ENCODE data around the gene KCNJ1. TPM values are rescaled to one million over a fixed set of nuclear protein-coding genes. Genes with fewer than 3 reads are reported as not detected.
A peak's percentile ranks its signal among the peaks of the same experiment; 100 is the strongest.

KCNJ1 gene
- total RNA-seq: under 1 TPM in 6 of 8 experiments, not detected in 2; 0.05 to 0.47 (median 0.14) TPM

DNA sequence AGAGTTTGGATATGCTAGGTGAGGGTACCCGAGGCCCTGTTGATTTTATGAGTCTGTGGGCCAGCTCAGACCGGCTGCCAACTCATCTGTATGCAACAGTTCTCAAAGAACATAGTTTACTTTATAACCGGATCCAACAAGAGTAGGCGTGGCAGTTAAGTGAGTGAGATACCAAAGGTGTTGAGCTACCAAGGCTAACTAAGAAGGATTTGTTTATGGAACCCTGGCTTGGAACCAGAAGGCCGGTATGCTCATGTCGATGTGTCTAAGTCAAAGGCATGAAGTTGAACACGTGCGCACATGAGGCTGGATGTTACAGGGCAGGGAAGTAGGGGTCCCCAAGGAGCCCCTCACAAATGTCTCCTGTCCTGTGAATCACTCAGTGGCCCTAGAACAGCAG, at the start of gene KCNJ1:
TSS of gene KCNJ1 (minus strand) at position 20 of the 400 bp plus-strand sequence. CDS start 27,053 bp downstream, outside the sequence.
- no peak for ATAC-seq (replicated peaks in 6 of 8)
- H3K27ac ChIP-seq: no peak within 1 kb of the TSS
- H3K4me3 ChIP-seq: no peak within 1 kb of the TSS
- peaks cover 8 to 10% of the 10 kb centered on the region in 2 donors for H3K4me1 ChIP-seq (replicated peaks in 1 of 2)
- in situ Hi-C loops (cut with MboI; ENCODE audit: low pct_unique_long_range_greater_than_20kb in 2 of 9, low sequenced_read_pairs in 9 of 9, unreplicated experiment in 9 of 9): no loop called here
- 10 to 100% (median 88%) methylated on average over 1 to 8 of the region's 8 CpGs; no CpG with 5 or more reads in 2 of the 10 experiments for WGBS, 10 experiments

DNA sequence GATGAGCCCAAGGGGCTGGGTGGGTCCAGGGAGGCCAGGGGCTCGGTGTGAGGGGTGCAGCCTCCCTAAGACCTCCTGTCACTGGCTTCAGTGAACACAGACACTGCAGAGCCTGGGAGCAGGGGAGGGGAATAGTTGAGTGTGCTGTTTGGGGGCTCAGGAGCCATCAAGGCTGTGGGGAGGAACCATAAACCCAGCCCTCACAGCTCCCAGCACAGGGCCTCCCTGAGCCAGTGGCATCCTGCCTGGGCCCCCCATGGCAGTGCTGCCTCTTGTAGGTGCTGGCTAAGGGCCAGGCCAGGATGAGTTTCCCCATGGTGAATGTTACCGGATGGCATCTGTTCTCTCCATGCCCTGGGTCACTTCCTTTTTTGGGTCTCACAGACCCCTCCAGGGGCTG, 49.6 kb upstream of the KCNJ1 start:
- in situ Hi-C loops (cut with MboI; ENCODE audit: low pct_unique_long_range_greater_than_20kb in 2 of 9, low sequenced_read_pairs in 9 of 9, unreplicated experiment in 9 of 9): no loop called here
- no peak overlapping the region for H3K4me3 ChIP-seq
- no peak overlapping the region for H3K27ac ChIP-seq
- ATAC-seq (replicated peaks in 6 of 8): no peak
- WGBS, 10 experiments: no CpG with 5 or more reads among the region's 2 CpGs
- peaks cover 15 to 20% of the 10 kb centered on the region in 2 donors for H3K4me1 ChIP-seq (replicated peaks in 1 of 2)

DNA sequence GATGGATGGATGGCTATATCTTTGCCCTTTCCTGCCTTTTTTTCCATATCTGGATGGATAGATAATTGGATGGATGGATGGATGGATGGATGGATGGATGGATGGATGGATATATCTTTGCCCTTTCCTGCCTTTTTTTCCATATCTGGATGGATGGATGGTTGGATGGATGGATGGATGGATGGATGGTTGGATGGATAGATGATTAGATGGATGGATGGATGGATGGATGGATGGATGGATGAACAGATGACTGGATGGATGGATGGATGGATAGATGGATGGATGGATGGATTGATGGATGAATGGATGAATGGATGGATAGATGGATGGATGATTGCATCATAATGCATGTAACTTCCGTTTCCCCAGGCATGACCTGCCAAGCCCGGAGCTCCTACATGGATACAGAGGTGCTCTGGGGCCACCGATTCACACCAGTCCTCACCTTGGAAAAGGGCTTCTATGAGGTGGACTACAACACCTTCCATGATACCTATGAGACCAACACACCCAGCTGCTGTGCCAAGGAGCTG, 49.0 kb upstream of the KCNJ1 start:
- Histone ChIP-seq H3K4me3 (no peak overlapping the region), H3K27ac (no peak overlapping the region), H3K4me1 (replicated peaks in 1 of 2) (peaks cover 15 to 16% of the 10 kb centered on the region in 2 donors)
- in situ Hi-C loops (cut with MboI; ENCODE audit: low pct_unique_long_range_greater_than_20kb in 2 of 9, low sequenced_read_pairs in 9 of 9, unreplicated experiment in 9 of 9): no loop called here
- WGBS, 10 experiments: 0 to 80% (median 48%) methylated on average over 1 to 3 of the region's 3 CpGs; no CpG with 5 or more reads in 6 of the 10 experiments
- ATAC-seq (replicated peaks in 6 of 8): no peak

DNA sequence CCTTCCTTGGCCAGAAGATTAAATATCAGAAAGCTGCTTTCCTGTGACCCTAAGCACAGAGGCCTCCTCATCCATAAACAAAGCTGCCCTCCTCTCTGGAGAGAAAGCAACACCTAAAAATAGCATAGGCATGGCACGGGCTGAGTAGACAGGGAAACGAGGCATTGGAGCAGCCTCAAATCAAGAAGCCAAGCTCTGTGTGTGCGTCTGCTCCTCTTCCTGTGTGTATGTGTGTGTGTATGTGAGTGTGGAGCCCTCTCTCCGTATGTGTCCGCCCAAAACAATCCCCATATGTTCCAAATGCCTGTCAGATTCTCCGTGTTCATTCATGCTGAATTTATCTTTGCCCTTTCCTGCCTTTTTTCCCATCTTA, 48.0 kb upstream of the KCNJ1 start:
- Histone ChIP-seq H3K4me1 (replicated peaks in 1 of 2) (peaks cover 21% of the 10 kb centered on the region in 2 donors), H3K4me3 (no peak overlapping the region), H3K27ac (peak overlapping the region in 1 of 2 donors; percentile 64)
- in situ Hi-C loops (cut with MboI; ENCODE audit: low pct_unique_long_range_greater_than_20kb in 2 of 9, low sequenced_read_pairs in 9 of 9, unreplicated experiment in 9 of 9): no loop called here
- WGBS, 10 experiments: 6 to 80% (median 55%) methylated on average over 1 to 6 of the region's 6 CpGs; no CpG with 5 or more reads in 1 of the 10 experiments
- peak in 5 of 8 experiments; percentile 27 to 81 (median 73) for ATAC-seq (replicated peaks in 6 of 8)

DNA sequence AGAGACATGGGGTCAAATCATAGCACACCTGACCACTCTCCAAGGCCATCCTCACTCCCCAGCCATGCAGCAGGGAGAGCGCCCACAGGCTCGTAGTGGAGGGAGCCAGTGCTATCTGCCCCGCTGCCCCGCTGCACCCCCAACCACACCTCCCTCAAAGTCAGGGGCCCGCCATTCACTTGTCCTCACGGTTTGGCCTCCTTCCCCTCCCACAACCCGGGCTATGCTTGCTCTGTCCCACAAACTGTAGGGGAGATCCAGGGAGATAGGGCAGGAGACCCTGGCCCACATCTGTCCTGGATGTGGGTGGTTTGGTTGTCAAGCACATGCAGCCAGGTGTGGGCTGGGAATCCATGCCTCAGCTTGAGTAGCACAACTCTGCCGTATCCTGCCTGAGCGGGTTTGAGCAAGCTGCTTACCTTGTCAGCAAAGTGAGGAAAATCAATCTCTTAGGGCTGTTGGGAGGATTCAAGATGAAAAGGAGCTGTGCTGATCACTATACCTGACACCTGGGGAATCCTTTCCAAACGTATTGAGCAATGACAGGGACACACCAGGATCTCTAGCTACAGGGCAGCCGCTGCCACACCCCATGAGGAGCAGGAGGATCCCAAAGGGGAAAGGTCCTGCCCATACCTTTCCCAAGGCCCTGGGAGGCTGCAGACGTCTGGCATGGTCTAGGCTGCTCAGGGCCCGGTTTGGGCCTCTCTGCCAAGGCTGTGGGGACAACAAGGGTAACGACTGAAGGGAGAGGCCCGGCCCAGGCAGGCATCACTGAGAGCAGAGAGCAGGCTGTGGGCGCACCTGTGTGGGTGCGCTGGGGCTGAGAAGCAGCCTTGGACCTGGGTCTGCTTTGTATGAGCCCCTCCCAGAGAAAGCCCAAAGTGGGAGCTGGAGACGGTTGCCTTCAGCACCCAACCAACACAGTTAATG, 47.4 kb upstream of the KCNJ1 start:
- peak overlapping the region in 1 of 2 donors; percentile 64 for H3K27ac ChIP-seq
- ATAC-seq (replicated peaks in 6 of 8): peak in 5 of 8 experiments; percentile 13 to 61 (median 46)
- WGBS, 10 experiments: 44 to 100% (median 76%) methylated on average over 1 to 3 of the region's 18 CpGs; no CpG with 5 or more reads in 3 of the 10 experiments
- peaks cover 26 to 27% of the 10 kb centered on the region in 2 donors for H3K4me1 ChIP-seq (replicated peaks in 1 of 2)
- in situ Hi-C loops (cut with MboI; ENCODE audit: low pct_unique_long_range_greater_than_20kb in 2 of 9, low sequenced_read_pairs in 9 of 9, unreplicated experiment in 9 of 9): no loop called here
- H3K4me3 ChIP-seq: no peak overlapping the region

DNA sequence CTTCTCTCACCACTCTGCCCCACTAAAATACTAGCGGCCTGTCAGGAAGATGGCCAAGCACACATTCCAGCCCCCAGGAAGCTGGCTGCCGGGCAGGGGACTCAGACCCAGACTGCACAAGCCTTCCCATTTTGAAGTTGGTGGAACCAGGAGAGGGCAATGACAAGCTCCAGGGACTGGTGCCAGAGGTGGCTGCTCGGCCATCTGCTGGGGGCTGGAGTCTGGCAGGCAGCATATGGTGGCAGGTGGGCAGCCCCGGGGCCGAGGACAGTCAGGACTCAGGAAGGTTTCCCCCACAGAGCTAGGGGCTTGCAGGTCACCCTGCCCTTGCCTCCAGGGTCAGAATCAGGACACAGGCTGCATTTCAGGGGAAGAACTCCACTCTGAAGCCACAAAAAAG, 46.7 kb upstream of the KCNJ1 start:
- in situ Hi-C loops (cut with MboI; ENCODE audit: low pct_unique_long_range_greater_than_20kb in 2 of 9, low sequenced_read_pairs in 9 of 9, unreplicated experiment in 9 of 9): no loop called here

DNA sequence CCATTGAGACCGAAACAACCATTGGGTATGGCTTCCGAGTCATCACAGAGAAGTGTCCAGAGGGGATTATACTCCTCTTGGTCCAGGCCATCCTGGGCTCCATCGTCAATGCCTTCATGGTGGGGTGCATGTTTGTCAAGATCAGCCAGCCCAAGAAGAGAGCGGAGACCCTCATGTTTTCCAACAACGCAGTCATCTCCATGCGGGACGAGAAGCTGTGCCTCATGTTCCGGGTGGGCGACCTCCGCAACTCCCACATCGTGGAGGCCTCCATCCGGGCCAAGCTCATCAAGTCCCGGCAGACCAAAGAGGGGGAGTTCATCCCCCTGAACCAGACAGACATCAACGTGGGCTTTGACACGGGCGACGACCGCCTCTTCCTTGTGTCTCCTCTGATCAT, 44.6 kb upstream of the KCNJ1 start:
- no peak overlapping the region for H3K4me3 ChIP-seq
- H3K4me1 ChIP-seq (replicated peaks in 1 of 2): peaks cover 29 to 34% of the 10 kb centered on the region in 2 donors
- WGBS, 10 experiments: 70 to 100% (median 93%) methylated on average over 1 to 12 of the region's 18 CpGs
- no peak overlapping the region for H3K27ac ChIP-seq
- ATAC-seq (replicated peaks in 6 of 8): no peak
- in situ Hi-C loops (cut with MboI; ENCODE audit: low pct_unique_long_range_greater_than_20kb in 2 of 9, low sequenced_read_pairs in 9 of 9, unreplicated experiment in 9 of 9): no loop called here

More for the DNA sequence above, 46.7 kb upstream of the KCNJ1 start:
- H3K4me1 ChIP-seq (replicated peaks in 1 of 2): peaks cover 32% of the 10 kb centered on the region in 2 donors
- no peak overlapping the region for H3K27ac ChIP-seq
- WGBS, 10 experiments: 54 to 76% methylated on average over 3 to 4 of the region's 5 CpGs; no CpG with 5 or more reads in 8 of the 10 experiments
- ATAC-seq (replicated peaks in 6 of 8): no peak
- H3K4me3 ChIP-seq: no peak overlapping the region

DNA sequence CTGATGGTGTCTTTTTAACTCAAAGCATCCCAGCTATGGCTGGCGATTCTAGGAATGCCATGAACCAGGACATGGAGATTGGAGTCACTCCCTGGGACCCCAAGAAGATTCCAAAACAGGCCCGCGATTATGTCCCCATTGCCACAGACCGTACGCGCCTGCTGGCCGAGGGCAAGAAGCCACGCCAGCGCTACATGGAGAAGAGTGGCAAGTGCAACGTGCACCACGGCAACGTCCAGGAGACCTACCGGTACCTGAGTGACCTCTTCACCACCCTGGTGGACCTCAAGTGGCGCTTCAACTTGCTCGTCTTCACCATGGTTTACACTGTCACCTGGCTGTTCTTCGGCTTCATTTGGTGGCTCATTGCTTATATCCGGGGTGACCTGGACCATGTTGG, 44.1 kb upstream of the KCNJ1 start:
- in situ Hi-C loops (cut with MboI; ENCODE audit: low pct_unique_long_range_greater_than_20kb in 2 of 9, low sequenced_read_pairs in 9 of 9, unreplicated experiment in 9 of 9): no loop called here
- H3K4me1 ChIP-seq (replicated peaks in 1 of 2): peaks cover 29 to 34% of the 10 kb centered on the region in 2 donors
- H3K4me3 ChIP-seq: no peak overlapping the region
- H3K27ac ChIP-seq: no peak overlapping the region
- no peak for ATAC-seq (replicated peaks in 6 of 8)
- WGBS, 10 experiments: 20 to 100% (median 94%) methylated on average over 2 to 7 of the region's 17 CpGs; no CpG with 5 or more reads in 3 of the 10 experiments

DNA sequence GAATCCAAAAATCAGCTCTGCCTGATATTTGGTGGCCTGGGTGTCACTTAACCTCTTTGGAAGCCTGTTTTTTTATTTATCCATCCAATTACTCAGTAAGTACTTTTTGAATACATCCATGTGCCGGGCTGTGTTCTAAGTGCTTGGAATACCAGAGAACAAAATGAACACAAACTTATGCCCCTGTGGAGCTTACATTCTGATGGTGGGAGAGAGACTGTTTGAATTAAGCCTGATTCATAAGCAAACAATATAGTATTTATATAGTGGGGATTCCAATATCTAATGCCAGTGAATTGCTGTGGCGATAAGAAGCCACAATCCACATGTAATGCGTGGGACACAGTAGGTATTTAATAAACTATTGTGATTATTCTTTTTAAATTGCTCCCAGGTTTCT, 43.5 kb upstream of the KCNJ1 start:
- H3K4me3 ChIP-seq: no peak overlapping the region
- in situ Hi-C loops (cut with MboI; ENCODE audit: low pct_unique_long_range_greater_than_20kb in 2 of 9, low sequenced_read_pairs in 9 of 9, unreplicated experiment in 9 of 9): no loop called here
- no peak overlapping the region for H3K27ac ChIP-seq
- ATAC-seq (replicated peaks in 6 of 8): no peak
- H3K4me1 ChIP-seq (replicated peaks in 1 of 2): peaks cover 34 to 40% of the 10 kb centered on the region in 2 donors
- WGBS, 10 experiments: 10 to 100% (median 93%) methylated on average over 1 to 3 of the region's 3 CpGs; no CpG with 5 or more reads in 2 of the 10 experiments

DNA sequence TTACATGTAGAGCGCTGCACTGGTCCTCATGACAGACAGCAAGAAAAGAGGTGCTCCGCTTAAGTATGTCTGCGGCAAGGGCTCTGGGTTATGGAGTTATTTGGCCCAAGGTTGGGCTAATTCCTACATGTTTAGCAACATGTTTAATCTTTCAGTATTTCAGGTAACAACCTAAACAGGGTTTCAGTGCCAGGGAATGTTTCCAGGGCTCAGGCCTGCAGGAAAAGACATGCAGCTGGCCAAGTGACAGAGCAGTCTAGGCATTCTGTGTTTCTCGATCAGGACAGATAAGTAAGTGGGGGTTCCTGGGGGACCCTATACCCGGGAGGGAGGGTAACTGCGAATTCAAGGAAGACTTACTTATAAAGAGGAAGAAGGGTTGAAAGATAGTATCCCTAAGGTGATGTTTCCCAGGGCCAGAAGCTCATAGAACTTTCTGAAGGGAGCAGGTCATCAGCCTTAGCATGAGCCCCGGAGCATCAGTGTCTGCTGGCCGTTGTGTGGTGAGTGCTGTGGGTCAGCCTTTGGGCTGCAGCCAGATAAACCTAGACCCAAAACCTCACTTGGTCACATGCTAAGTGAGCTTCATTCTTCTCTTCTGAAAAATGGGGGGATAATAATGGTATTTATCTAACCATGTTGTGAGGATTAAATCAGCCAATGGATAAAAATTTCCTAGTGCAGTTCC, 42.5 kb upstream of the KCNJ1 start:
- Histone ChIP-seq H3K27ac (peak overlapping the region in 1 of 2 donors; percentile 40), H3K4me3 (no peak overlapping the region), H3K4me1 (replicated peaks in 1 of 2) (peaks cover 33 to 40% of the 10 kb centered on the region in 2 donors)
- ATAC-seq (replicated peaks in 6 of 8): no peak
- WGBS, 10 experiments: 67 to 96% (median 90%) methylated on average over 1 to 6 of the region's 8 CpGs; no CpG with 5 or more reads in 4 of the 10 experiments
- in situ Hi-C loops (cut with MboI; ENCODE audit: low pct_unique_long_range_greater_than_20kb in 2 of 9, low sequenced_read_pairs in 9 of 9, unreplicated experiment in 9 of 9): no loop called here

DNA sequence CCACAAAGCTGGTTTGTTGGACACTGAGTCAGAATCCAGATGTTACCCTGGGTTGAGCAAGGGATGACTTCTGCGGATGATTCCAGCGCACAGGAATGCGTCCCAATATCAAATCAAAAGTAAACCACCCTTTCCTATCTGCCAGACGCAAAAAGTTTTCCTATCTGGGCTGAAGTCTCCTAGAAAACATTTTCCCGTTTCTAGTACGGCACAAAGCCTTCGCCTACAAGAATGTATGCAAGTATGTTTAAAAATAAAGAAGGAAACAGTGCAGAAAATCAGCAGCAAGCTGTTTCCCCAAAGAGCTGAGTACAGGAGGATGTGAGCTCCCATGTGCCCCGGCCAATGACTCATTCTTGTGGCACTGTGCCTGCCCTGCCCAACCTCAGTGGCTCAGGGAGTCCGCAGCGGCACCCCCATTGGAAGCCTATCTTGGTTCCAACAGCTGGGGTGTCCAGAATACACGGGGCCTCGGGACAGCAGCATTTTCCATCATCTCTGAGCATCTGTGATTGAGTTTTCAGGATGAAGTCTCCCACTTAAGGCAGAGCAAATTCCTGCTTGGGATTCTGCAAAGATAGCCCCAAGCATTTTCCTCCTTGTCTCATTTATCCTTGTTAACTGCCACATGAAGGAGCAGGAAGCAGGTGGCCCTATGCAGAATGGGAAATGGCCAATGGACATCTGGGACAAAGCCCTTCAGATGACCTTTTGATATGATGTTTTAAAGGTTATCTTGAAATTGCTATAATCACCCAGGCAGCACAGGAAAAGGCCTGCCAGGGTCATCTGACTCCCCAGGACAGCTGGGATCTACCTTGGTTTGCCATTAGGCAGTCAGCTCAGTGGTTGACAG, 41.5 kb upstream of the KCNJ1 start:
- ATAC-seq (replicated peaks in 6 of 8): peak in 2 of 8 experiments; percentile 19 to 59
- Histone ChIP-seq H3K4me3 (no peak overlapping the region), H3K27ac (peak overlapping the region in 1 of 2 donors; percentile 40), H3K4me1 (replicated peaks in 1 of 2) (peaks cover 39 to 44% of the 10 kb centered on the region in 2 donors)
- WGBS, 10 experiments: 4 to 98% (median 88%) methylated on average over 2 to 10 of the region's 12 CpGs; no CpG with 5 or more reads in 1 of the 10 experiments
- in situ Hi-C loops (cut with MboI; ENCODE audit: low pct_unique_long_range_greater_than_20kb in 2 of 9, low sequenced_read_pairs in 9 of 9, unreplicated experiment in 9 of 9): no loop called here

DNA sequence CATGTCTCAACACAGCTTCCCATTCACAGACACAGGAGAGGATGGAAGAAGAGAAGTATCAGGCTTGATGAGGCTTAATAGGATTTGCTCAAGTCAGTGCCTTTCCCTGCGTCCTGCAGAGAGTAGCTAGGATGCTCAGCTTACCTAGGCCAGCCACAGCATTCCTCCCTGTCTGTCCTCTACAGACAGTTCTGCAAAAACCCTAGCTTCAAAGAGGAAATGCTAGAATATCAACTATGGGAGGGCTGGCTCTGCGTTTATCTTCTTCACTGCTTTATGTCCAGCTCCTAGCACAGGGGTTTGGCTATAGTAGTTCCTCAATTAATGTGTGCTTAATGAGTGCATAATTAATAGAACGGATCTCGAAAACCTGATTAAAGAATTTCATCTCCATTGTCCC, 40.5 kb upstream of the KCNJ1 start:
- Histone ChIP-seq H3K4me1 (replicated peaks in 1 of 2) (peaks cover 43 to 49% of the 10 kb centered on the region in 2 donors), H3K4me3 (no peak overlapping the region), H3K27ac (no peak overlapping the region)
- ATAC-seq (replicated peaks in 6 of 8): no peak
- WGBS, 10 experiments: 75 to 100% (median 98%) methylated on average over 1 to 3 of the region's 4 CpGs
- in situ Hi-C loops (cut with MboI; ENCODE audit: low pct_unique_long_range_greater_than_20kb in 2 of 9, low sequenced_read_pairs in 9 of 9, unreplicated experiment in 9 of 9): no loop called here

Data from motor neuron (in vitro differentiated cells).